Fibroblast of the aortic adventitia (primary cell): ENCODE measurements around the gene CLK3. TPM values are rescaled to one million over a fixed set of nuclear protein-coding genes. Genes with fewer than 3 reads are reported as not detected.

Experiments
- DNase-seq: peaks from one replicate; pipeline ENCODE4 v3.0.0-alpha.2; 2010; ENCODE audit warnings: low read depth
- H3K4me3 ChIP-seq: 2 replicates; pipeline ENCODE4 v1.5.1; 2011; ENCODE audit warnings: low read depth, mild to moderate bottlenecking, control low read depth, low read length, moderate library complexity
- total RNA-seq: library from RNA; depleted of rRNA; stranded (reverse); fragments of >200 nt; gene quantifications from 2 replicates; pipeline ENCODE4 v1.2.3, GENCODE V29; 2012; ENCODE audit warnings: low replicate concordance
- TF ChIP-seq, protein P1 (sequence below): IDR thresholded peaks from 2 replicates; pipeline ENCODE4 v1.5.1; 2011; ENCODE audit warnings: mild to moderate bottlenecking, low read length, control low read depth, inconsistent platforms; ENCODE audit not compliant: insufficient read depth

CLK3 gene
- total RNA-seq, 1 donor, result 52.6 TPM

DNA sequence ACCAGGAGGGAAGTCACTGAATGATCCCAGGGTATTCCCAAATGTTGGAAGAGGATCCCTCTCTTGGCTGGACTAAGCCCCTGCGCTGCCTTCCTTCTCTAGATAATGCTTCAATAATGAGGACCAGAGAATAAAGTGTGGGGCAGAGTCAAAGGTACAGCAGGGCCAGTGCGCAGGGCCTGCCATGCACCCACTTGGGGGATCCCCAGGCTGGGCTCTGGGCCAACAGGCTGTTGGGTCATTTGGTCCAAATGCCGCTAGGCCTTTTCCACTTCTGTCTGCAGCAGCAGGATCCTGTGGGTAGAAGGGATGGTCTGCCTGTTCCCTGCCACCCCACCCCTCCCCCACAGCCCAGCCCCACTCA is 5.7 kb upstream of the CLK3 start:
- TF ChIP-seq, protein P1, sequence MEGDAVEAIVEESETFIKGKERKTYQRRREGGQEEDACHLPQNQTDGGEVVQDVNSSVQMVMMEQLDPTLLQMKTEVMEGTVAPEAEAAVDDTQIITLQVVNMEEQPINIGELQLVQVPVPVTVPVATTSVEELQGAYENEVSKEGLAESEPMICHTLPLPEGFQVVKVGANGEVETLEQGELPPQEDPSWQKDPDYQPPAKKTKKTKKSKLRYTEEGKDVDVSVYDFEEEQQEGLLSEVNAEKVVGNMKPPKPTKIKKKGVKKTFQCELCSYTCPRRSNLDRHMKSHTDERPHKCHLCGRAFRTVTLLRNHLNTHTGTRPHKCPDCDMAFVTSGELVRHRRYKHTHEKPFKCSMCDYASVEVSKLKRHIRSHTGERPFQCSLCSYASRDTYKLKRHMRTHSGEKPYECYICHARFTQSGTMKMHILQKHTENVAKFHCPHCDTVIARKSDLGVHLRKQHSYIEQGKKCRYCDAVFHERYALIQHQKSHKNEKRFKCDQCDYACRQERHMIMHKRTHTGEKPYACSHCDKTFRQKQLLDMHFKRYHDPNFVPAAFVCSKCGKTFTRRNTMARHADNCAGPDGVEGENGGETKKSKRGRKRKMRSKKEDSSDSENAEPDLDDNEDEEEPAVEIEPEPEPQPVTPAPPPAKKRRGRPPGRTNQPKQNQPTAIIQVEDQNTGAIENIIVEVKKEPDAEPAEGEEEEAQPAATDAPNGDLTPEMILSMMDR, result no peak
- DNase-seq, result no peak
- no peak overlapping the region for H3K4me3 ChIP-seq

DNA sequence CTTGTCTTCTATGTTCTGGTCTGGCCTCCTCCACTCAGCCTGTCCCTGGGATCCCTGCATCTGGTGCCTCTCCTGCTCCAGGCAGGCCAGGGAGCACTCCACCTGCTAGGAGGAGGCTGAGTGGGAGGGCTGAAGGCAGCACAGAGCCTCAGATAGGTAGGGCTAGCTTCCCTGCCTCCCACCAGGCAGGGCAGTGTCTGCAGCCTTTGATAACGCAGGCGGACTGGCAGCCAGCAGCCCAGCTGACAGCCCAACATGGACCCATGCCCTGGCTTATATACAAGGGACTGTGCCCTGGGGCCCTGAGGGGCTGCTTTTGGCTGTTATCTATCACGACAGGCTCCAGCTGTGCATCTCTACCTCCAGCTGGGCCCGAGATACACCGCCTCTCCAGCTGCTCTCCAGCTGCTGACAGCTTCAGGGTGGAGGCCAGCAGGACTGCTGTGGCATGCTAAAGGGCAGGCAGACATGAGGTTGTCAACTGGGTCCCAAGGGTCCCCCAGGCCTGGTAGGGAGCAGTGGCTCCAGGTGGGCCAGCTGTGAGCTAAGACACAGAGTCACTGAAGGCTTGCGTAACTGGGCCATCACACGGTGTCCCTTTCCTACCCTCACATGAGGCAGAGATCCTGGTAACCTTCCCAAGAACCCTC is 5.2 kb upstream of the CLK3 start:
- TF ChIP-seq, protein P1, result no peak
- no peak overlapping the region for H3K4me3 ChIP-seq
- DNase-seq, result no peak

DNA sequence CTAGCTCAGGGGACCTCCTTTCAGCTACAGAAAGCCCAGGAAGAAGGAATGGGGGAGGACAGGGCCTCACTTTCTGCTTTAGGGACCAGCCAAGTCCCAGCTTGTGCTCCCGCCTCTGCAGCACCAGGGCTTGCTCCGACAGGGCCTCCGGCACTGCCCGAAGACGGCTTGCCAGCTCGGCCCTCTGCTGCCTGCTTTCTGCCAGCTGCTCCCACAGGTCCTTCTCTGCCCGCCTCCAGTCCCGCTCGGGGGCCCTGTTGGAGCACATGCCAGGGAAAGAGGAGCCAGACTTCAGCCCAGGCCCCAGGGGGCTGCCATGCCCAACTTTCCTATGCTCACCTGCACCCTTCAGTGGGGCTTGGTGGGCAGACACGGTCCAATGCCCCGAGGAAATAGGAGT is 4.3 kb upstream of the CLK3 start:
- no peak overlapping the region for H3K4me3 ChIP-seq
- no peak for DNase-seq
- TF ChIP-seq, protein P1, result no peak

DNA sequence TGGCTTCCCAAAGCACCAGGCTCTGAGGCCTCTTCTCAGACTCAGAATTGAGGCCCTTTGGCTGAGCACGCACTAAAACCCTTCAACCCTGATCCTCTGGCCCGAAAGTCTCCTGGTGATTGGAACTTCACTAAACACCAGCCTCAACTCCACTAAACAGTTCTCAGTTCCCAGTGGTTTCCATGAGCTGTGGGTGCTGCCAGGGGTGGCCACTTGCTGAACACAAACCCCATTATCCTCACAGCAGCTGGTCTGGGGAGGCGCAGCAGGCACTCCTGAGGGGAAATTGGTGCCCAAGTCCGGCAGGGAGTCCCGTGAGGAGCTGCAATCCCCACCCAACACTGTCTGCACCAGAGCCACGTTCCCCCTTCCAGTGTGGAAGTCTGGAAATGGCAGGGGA is 3.8 kb upstream of the CLK3 start:
- no peak overlapping the region for H3K4me3 ChIP-seq
- TF ChIP-seq, protein P1, result no peak
- no peak for DNase-seq

DNA sequence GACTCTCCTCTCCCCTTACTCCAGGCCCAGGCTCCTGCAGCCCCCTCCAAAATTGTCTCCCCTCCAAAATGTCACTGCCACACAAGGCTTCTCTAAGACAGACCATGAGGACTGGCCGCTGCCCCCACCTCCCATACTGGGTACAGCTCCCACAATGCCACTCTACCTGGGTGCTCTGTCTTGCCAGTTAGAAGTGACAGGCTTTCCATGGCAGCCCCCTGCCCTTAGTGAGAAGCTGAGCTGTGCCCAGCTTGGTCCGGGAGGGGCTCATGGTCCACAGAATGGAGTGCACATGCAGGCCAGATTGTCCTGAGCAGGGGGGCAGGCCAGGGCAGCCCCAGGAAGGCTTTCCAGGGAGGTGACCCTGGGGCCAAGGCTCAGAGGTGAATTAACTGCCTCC is 3.0 kb upstream of the CLK3 start:
- no peak for DNase-seq
- no peak overlapping the region for H3K4me3 ChIP-seq
- TF ChIP-seq, protein P1, result no peak

DNA sequence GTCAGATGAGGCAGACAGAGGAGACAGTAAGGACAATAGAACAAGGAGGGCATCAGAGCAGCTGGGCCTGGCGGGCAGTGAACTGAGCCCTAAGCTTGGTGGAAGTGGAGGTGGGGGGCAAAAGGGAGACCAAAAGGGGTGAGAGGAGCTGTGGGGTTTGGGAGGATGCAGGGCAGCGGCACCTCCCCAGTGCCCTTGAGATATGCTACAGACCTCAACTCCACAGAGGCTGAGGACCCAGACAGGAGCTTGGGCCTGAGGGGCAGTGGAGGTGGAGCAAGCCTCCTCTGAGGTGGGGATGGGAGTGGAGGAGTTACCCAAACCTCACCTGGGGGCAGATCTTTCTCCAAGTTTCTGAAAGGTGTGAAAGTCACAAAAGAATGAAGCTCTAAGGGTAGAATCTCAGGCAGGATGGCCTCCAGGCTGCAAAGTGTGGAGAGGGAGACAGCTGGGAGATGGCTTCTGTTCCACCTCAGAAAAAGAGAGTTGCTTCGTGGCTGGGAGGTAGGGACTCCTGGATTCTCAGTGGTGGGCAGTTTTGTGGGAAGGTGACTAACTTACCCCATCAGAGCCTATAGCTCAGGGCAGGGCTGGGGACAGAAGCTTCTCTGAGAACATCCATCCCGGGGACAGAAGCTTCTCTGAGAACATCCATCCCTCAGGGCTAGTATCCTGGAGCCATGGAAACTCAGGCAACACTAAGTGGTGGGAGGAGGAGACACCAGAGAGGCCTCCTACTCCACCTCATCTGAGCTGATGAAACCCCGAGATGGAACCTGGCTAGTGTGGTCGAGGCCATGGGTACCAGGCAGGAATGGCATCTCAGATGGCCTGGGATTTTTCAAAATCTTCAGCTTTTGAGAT is 2.3 kb upstream of the CLK3 start:
- H3K4me3 ChIP-seq, result no peak overlapping the region
- TF ChIP-seq, protein P1, result no peak
- no peak for DNase-seq
